GM21528 (cell line): Measurements from ENCODE around the gene NPC2.
A peak's percentile ranks its signal among the peaks of the same experiment; 100 is the strongest.

Experiments
- ATAC-seq: cut with Tn5 transposase; IDR thresholded peaks from one replicate; pipeline ENCODE4 v1.9.1; 2021; ENCODE audit warnings: mild to moderate bottlenecking, moderate library complexity; ENCODE audit not compliant: unreplicated experiment, low FRiP score

NPC2 gene

GRCh38 chr14:74503938-74504335 is 10.8 kb upstream of the NPC2 start:
- ATAC-seq = no peak

- no peak for ATAC-seq
Observed at GRCh38 chr14:74503291-74503937, 10.3 kb upstream of the NPC2 start.

GRCh38 chr14:74502236-74503019 is 9.3 kb upstream of the NPC2 start:
- no peak for ATAC-seq

DNA sequence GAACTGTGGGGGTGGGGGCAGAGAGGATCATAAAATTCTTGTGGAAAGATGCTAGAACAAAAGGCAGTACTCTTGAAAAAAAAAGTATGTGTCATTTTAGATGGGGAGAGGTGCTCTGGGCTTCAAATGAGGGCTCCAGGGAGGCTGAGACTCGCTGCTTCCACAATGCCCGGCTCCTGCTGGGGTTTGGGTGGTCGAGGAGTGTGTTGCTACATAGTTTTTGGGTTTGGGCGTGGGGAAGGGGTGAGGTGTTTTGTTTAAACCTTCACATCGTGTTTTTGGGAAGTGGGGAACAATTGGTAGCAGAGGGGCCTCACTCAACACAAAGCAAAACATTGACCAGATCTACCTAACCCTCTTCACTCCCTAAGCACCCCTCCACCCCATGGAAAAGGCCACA is 8.6 kb upstream of the NPC2 start:
- no peak for ATAC-seq

DNA sequence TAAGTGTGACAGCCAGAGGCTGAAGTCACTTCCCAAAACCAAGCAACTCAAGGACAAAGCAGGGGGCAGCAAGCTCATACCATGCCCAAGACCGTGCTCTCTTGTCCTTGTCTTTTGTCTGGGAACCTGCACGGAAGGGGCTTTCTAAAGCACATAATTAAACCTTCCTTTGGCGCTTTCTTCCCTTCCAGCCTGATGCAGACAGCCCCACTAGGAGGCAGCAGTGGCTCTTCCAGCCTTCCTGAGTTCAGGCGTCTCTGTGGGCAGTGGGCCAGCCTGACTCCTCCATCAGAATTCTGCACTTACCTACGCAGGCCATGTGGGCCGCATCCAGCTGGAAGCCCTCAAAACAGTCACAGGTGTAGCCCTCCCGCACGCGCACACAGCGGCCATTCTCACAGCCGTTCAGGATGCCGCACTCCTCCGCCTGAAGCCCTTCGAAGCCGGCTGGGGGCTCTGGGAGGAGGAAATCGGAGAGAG is 8.1 kb upstream of the NPC2 start:
- no peak for ATAC-seq

DNA sequence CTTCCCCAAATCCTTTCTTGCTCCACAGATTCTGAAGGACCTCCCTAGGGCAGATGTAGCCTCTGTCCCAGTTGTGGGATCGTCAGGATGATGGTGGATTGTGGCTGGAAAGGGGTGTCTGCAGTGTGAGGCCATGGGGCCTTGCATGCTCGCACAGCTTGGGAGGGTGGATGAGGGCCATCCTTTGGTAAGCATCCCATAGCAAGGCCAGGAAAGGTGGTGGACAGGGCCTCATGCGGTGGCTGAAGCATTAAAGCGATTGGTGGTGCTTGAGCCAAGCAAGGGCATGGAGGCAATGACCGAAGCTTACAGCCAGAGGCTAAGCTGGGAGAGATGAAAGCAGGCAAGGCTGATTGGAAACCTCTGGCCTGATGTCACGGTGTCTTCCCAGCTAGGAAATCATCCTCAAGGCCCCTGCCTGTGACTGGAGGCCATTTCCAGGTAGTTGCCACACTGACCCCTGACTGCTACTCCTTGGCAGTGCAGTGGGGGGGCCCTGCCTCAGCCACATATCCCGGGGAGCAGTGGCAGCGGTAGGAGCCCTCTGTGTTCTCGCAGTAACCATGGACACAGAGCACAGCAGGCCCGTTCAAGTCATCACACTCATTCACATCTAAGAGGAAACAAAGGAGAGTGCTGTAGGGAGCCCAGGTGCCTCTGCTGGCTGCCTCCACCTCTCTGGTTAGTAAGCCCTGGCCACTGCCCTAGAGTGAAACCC is 7.5 kb upstream of the NPC2 start:
- no peak for ATAC-seq

- ATAC-seq = no peak
Observed at GRCh38 chr14:74495356-74495755, 2.3 kb upstream of the NPC2 start.

- ATAC-seq = peak; percentile 85
Observed at GRCh38 chr14:74493343-74494261, 497 bp upstream of the NPC2 start, which contains the start of gene ISCA2. TSS of gene ISCA2 (plus strand) at chr14:74493765. CDS start at chr14:74493775, 10 bp downstream.

- no peak for ATAC-seq
Observed at GRCh38 chr14:74491956-74492775, 939 bp downstream of the NPC2 start.

DNA sequence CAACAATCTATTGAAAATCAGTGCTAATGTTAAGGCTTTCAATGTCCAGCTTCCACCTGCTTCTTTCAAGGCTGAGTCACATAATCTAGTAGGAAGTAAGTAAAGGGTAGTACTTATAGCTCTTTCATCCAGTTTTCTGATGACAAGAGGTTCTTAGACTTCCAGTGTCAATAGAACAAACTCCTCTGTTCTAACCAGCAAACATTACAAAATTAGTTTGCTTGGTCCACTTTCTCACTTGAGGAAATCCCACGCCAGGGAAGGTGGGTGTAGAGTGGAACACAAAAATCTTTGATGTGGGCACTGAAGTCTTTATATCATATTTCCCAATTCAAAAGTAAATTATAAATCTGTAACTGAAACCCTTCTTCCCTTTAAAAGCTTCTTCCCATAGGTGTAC is 2.6 kb downstream of the NPC2 start:
- no peak for ATAC-seq

DNA sequence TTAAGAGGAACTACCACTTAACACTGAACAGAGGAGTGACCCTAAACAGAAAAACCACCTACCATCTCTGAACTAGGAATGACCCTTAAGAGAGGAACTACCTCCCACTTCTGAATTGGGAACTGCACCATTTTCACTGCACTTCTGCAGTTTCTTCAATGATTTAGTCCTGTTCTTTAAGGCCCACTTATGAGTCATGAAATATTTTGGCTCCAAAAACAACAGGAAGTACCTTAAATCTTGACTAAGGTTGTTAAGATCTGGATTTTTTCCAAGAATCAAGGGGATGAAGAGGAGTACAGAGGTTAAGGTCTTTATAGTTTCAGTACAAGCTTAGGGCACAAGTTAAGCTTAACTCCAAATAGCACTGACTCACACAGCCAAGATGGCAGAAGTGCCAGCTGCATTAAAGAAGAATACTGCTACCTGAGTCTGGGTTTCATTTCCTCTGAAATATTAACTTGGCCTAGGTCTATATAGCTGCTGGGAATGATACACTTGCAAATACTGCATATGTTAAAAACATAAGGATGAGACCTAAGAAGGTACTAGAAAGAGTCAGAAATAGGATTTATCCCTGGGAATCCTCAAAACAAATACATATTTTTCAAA is 4.2 kb downstream of the NPC2 start:
- ATAC-seq = no peak

- ATAC-seq = no peak
Observed at GRCh38 chr14:74486164-74486563, 6.9 kb downstream of the NPC2 start.

GRCh38 chr14:74483321-74483720 is 9.8 kb downstream of the NPC2 start:
- no peak for ATAC-seq

DNA sequence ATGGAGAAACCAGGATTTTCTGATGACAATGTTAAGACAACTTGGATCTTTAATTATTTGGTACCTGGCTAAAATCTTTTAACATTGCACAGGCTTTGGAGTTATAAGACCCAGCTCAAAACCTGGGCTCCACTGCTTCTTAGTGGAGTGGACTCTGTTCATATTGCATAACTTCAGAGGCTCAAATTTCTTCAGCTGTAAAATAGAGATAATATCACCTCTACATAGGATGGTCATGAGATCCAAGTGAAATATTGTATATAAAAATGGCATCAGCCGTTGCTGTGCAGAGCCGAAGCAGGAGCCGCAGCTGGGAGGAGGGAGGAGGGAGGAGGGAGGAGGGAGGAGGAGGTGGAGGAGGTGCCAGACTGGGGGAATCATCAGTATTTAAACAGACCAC is 10.5 kb downstream of the NPC2 start:
- no peak for ATAC-seq

DNA sequence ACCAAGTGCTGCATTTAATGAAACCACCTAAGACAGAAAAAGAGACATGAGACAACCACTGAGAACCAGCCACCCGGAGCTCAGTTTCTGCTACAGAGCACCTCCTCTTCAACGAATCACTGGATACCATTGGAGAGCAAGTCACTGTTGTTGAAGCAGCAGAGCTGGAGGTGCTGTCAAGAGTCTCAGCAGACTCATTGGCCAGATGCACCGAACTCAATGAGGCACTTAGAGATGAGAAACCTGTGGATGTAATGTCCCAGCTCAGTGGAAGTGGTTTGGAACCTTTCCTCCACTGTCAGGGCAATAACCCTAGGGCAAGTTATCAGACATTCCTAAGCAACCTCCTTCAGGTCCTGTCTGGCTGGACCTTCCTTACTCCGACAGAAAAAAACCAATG is 13.1 kb downstream of the NPC2 start:
- no peak for ATAC-seq

- ATAC-seq = no peak
Observed at GRCh38 chr14:74478996-74479635, 14.0 kb downstream of the NPC2 start.

- no peak for ATAC-seq
Observed at GRCh38 chr14:74476607-74477006, 16.5 kb downstream of the NPC2 start.

- ATAC-seq = no peak
Observed at GRCh38 chr14:74476107-74476506, 17.0 kb downstream of the NPC2 start.

DNA sequence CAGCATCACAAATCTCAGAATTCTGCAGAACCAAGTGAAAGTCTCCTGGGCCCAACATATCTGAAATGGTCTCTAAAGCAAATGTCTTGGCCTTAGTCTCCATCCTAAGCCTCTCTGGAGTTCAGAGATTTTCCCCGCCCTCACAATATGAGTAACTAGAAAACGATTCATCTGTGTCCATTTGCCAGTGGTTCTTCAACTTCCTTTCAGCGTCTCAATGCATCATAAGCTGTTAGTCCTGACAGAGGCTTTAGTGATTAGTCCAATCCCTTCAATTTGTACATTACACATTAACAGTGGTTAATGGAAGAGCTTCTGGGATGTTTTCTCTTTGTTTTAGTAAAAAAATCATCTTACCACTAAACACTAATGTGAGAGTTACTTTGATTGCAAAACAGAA is 17.4 kb downstream of the NPC2 start:
- ATAC-seq = no peak
